ENCODE results near the gene AP2A1.
A peak's percentile ranks its signal among the peaks of the same experiment; 100 is the strongest.

Gene AP2A1

GRCh38 chr19:49809941-49810389, 43.2 kb downstream of the AP2A1 start:
- Histone ChIP-seq H3K27ac (peak overlapping the region; percentile 85), H3K27me3 (no peaks in the 10 kb centered on the region), H3K9me3 (no peaks in the 10 kb centered on the region), H3K36me3 (peaks cover 24% of the 10 kb centered on the region), H3K4me3 (ENCODE audit: low read depth in 1 of 2, low read length in 1 of 2) (peak overlapping the region; percentile 85 to 86), H3K4me1 (ENCODE audit: control insufficient read depth in 1 of 2, insufficient read depth in 1 of 2, low read depth in 1 of 2, low read length in 1 of 2) (peaks cover 40 to 49% of the 10 kb centered on the region in 2 experiments)
- no peak for TF ChIP-seq CTCF (IDR thresholded peaks at IDR 0.05)

- Histone ChIP-seq H3K4me3 (ENCODE audit: low read depth in 1 of 2, low read length in 1 of 2) (no peak overlapping the region), H3K9me3 (no peaks in the 10 kb centered on the region), H3K27me3 (no peaks in the 10 kb centered on the region), H3K27ac (no peak overlapping the region), H3K4me1 (ENCODE audit: control insufficient read depth in 1 of 2, insufficient read depth in 1 of 2, low read depth in 1 of 2, low read length in 1 of 2) (peaks cover 40 to 49% of the 10 kb centered on the region in 2 experiments), H3K36me3 (peaks cover 10% of the 10 kb centered on the region)
- no peak for TF ChIP-seq CTCF (IDR thresholded peaks at IDR 0.05)
Observed at GRCh38 chr19:49811328-49811727, 44.5 kb downstream of the AP2A1 start.

- no peak for TF ChIP-seq CTCF (IDR thresholded peaks at IDR 0.05)
- Histone ChIP-seq H3K4me1 (ENCODE audit: control insufficient read depth in 1 of 2, insufficient read depth in 1 of 2, low read depth in 1 of 2, low read length in 1 of 2) (peaks cover 43 to 52% of the 10 kb centered on the region in 2 experiments), H3K27me3 (no peaks in the 10 kb centered on the region), H3K4me3 (ENCODE audit: low read depth in 1 of 2, low read length in 1 of 2) (peak overlapping the region; percentile 64 to 74), H3K9me3 (no peaks in the 10 kb centered on the region), H3K36me3 (no peaks in the 10 kb centered on the region), H3K27ac (peak overlapping the region; percentile 93)
Observed at GRCh38 chr19:49812452-49812996, 45.7 kb downstream of the AP2A1 start.

GRCh38 chr19:49812997-49813861, 46.4 kb downstream of the AP2A1 start, which contains the start of gene FUZ:
Gene FUZ (minus strand): TSS chr19:49813292. CDS start chr19:49813106, 186 bp downstream.
- Histone ChIP-seq H3K27me3 (no peaks in the 10 kb centered on the region), H3K4me3 (ENCODE audit: low read depth in 1 of 2, low read length in 1 of 2) (peak within 1 kb of the TSS; percentile 64 to 74), H3K27ac (peak within 1 kb of the TSS; percentile 93), H3K9me3 (no peaks in the 10 kb centered on the region), H3K36me3 (no peaks in the 10 kb centered on the region), H3K4me1 (ENCODE audit: control insufficient read depth in 1 of 2, insufficient read depth in 1 of 2, low read depth in 1 of 2, low read length in 1 of 2) (peaks cover 36 to 47% of the 10 kb centered on the region in 2 experiments)
- no peak for TF ChIP-seq CTCF (IDR thresholded peaks at IDR 0.05)

GRCh38 chr19:49814010-49814409, 47.2 kb downstream of the AP2A1 start:
- no peaks in the 10 kb centered on the region for H3K9me3 ChIP-seq
- TF ChIP-seq CTCF (IDR thresholded peaks at IDR 0.05), result no peak
- H3K4me3 ChIP-seq (ENCODE audit: low read depth in 1 of 2, low read length in 1 of 2), result peak overlapping the region; percentile 64 to 74
- H3K36me3 ChIP-seq, result no peaks in the 10 kb centered on the region
- H3K27me3 ChIP-seq, result no peaks in the 10 kb centered on the region
- peaks cover 39 to 42% of the 10 kb centered on the region in 2 experiments for H3K4me1 ChIP-seq (ENCODE audit: control insufficient read depth in 1 of 2, insufficient read depth in 1 of 2, low read depth in 1 of 2, low read length in 1 of 2)
- H3K27ac ChIP-seq, result peak overlapping the region; percentile 93
